ENCODE measurements around the gene MTO1.
"Not testable (repeated sequence)": the region's sequence is repeated elsewhere in the genome, so short reads cannot be mapped to it uniquely, and the experiment has no call there.

Gene MTO1

DNA sequence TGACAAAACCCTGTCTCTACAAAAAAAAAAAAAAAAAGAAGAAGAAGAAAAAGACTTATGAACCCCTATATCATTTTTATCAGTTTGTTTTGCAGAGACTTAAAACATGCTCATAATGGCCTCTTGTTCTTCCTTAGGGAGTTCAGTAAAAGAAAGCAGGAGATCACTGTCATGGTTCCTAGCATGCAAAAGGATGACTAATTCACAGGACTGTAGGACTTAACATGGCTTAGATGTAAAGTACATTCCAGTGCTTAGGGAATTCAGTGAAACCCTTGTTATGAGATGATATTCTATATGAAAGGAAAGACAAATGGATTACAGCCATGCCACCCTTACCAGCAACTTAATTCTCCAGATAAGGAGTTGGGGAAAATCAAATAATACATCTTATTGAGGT is 29.8 kb downstream of the MTO1 start:
- H3K27me3 ChIP-seq = no peaks in the 10 kb centered on the region
- H3K4me3 ChIP-seq = no peak overlapping the region
- intact Hi-C loops (cut with DNase I; ENCODE audit: low total_unique reads) = no loop called here
- no peaks in the 10 kb centered on the region for H3K4me1 ChIP-seq
- DNase-seq = no peak
- H3K27ac ChIP-seq = no peak overlapping the region
- no peaks in the 10 kb centered on the region for H3K9me3 ChIP-seq
- H3K36me3 ChIP-seq = peaks cover 52 to 71% (median 65%) of the 10 kb centered on the region in 3 donors
- TF ChIP-seq, protein P1, sequence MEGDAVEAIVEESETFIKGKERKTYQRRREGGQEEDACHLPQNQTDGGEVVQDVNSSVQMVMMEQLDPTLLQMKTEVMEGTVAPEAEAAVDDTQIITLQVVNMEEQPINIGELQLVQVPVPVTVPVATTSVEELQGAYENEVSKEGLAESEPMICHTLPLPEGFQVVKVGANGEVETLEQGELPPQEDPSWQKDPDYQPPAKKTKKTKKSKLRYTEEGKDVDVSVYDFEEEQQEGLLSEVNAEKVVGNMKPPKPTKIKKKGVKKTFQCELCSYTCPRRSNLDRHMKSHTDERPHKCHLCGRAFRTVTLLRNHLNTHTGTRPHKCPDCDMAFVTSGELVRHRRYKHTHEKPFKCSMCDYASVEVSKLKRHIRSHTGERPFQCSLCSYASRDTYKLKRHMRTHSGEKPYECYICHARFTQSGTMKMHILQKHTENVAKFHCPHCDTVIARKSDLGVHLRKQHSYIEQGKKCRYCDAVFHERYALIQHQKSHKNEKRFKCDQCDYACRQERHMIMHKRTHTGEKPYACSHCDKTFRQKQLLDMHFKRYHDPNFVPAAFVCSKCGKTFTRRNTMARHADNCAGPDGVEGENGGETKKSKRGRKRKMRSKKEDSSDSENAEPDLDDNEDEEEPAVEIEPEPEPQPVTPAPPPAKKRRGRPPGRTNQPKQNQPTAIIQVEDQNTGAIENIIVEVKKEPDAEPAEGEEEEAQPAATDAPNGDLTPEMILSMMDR (IDR thresholded peaks at IDR 0.05) = no peak

DNA sequence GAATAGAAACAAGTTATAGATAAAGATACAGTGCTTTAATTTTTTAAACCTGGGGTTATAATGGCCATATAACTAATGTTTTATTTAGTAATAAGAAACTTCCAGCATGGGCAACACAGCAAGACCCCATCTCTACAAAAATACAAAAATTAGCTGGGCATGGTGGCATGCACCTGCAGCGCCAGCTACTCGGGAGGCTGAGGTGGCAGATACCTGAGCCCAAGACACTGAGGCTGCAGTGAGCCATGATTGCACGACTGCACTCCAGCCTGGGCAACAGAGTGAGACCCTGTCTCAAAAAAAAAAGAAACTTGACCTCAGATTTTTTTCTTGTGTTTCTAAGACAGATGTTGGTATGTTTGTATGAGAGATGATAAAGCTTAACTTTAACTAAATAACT is 36.4 kb downstream of the MTO1 start:
- H3K36me3 ChIP-seq = peaks cover 70 to 94% (median 74%) of the 10 kb centered on the region in 3 donors
- H3K27me3 ChIP-seq = no peaks in the 10 kb centered on the region
- TF ChIP-seq, protein P1 (IDR thresholded peaks at IDR 0.05) = no peak
- intact Hi-C loops (cut with DNase I; ENCODE audit: low total_unique reads) = no loop called here
- H3K9me3 ChIP-seq = no peaks in the 10 kb centered on the region
- H3K4me3 ChIP-seq = no peak overlapping the region
- no peak overlapping the region for H3K27ac ChIP-seq
- no peak for DNase-seq
- H3K4me1 ChIP-seq = no peaks in the 10 kb centered on the region

DNA sequence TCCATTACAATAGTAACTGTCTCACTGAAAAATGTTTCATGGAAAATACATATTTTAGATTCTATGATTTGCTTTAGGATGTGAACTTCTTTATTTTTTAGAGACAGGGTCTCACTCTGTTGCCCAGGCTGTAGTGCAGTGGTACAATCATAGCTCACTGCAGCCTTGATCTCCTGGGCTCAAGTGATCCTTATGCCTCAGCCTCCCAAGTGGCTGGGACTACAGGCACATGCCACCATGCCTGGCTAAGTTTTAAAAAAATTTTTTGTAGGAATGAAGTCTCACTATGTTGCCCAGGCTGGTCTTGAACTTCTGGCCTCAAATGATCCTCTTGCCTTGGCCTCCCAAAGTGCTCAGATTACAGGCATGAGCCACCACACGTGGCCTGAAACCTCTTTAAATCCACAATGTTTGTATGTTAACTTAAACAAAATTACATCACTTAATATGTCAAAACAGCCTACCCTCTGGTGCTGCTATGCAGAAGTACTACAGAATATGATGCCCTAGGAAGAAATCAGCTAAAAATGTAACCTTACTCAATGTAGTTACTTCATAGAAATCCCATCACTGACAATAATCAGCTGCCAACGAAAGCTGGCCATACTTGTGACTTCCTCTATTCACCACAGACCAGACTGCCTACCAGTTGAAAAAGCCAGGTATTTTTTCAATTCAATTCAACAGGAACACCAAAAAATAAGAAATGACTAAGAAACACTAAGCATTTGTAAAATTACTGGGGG is 41.7 kb downstream of the MTO1 start:
- H3K27me3 ChIP-seq = no peaks in the 10 kb centered on the region
- peaks cover 41 to 69% (median 53%) of the 10 kb centered on the region in 3 donors for H3K36me3 ChIP-seq
- H3K9me3 ChIP-seq = no peaks in the 10 kb centered on the region
- no peak for DNase-seq
- H3K4me3 ChIP-seq = no peak overlapping the region
- H3K4me1 ChIP-seq = no peaks in the 10 kb centered on the region
- TF ChIP-seq, protein P1 (IDR thresholded peaks at IDR 0.05) = no peak
- intact Hi-C loops (cut with DNase I; ENCODE audit: low total_unique reads) = no loop called here
- H3K27ac ChIP-seq = no peak overlapping the region

DNA sequence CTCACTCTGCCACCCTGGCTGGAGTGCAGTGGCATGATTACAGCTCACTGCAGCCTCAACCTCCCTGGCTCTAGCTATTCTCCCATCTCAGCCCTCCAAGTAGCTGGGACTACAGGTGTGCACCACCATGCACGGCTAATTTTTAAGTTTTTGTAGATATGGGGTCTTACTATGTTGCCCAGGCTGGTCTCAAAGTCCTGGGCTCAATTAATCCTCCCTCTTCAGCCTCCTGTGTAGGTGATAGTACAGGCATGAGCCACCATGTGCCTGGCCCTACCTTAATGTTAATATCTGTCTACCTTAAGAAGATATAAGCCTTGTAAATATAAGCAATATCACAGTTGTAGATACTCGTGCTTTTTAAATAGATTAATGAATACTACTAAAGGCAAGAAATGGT is 42.6 kb downstream of the MTO1 start:
- intact Hi-C loops (cut with DNase I; ENCODE audit: low total_unique reads) = no loop called here
- TF ChIP-seq, protein P1 (IDR thresholded peaks at IDR 0.05) = no peak
- no peak for DNase-seq
- H3K4me3 ChIP-seq = no peak overlapping the region
- no peaks in the 10 kb centered on the region for H3K4me1 ChIP-seq
- no peaks in the 10 kb centered on the region for H3K9me3 ChIP-seq
- peaks cover 31 to 59% (median 45%) of the 10 kb centered on the region in 3 donors for H3K36me3 ChIP-seq
- H3K27ac ChIP-seq = no peak overlapping the region
- no peaks in the 10 kb centered on the region for H3K27me3 ChIP-seq

GRCh38 chr6:73505142-73505541 is 43.6 kb downstream of the MTO1 start:
- intact Hi-C loops (cut with DNase I; ENCODE audit: low total_unique reads) = no loop called here
- Histone ChIP-seq H3K4me1 (no peaks in the 10 kb centered on the region), H3K36me3 (peaks cover 21 to 49% (median 35%) of the 10 kb centered on the region in 3 donors), H3K4me3 (no peak overlapping the region), H3K27me3 (no peaks in the 10 kb centered on the region), H3K9me3 (no peaks in the 10 kb centered on the region), H3K27ac (no peak overlapping the region)
- TF ChIP-seq, protein P1 (IDR thresholded peaks at IDR 0.05) = no peak
- no peak for DNase-seq

- H3K9me3 ChIP-seq; H3K4me1 ChIP-seq; DNase-seq; H3K27me3 ChIP-seq; H3K27ac ChIP-seq; intact Hi-C loops (cut with DNase I; ENCODE audit: low total_unique reads); H3K4me3 ChIP-seq: not testable (repeated sequence)
- H3K36me3 ChIP-seq = peaks cover 18 to 44% (median 29%) of the 10 kb centered on the region in 3 donors
These were observed 44.2 kb downstream of the MTO1 start for GRCh38 chr6:73505705-73506104.
